ENCODE measurements around the gene MATN1. TPM values are rescaled to one million over a fixed set of nuclear protein-coding genes. Genes with fewer than 3 reads are reported as not detected.
A peak's percentile ranks its signal among the peaks of the same experiment; 100 is the strongest.

Gene MATN1
- polyA plus RNA-seq, 1 donor (not counting 4 experiments of a cell fraction or from before 2014, with no cell fraction given): 0.05 TPM

DNA sequence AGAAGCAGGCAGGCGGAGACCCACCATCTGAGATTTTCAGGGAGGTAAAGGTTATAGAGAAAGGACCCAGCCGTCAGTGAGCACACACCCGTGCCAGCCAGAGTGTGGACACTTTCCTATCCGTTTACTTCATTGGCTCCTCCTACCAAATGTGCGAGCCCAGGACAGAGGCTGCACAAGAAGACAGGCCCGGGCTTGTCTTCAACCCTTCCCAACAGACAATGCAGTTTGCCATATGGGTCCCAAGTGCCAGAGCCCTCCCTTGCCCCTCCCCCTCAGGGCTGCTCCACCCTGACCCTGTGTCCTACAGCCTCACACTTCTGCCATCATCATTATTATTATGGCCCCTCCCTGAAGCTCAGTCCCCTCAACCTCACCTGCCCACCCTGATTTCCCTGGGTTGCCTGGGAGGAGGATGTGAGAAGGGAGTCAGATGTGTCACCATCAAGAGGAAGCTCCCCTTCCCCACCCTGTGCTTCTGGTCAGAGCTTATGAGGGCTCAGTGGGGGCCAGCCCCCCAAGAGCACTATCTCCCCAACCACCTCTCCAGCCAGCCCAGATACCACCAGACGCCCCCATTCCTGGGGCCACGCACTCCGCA is 24.8 kb upstream of the MATN1 start:
- Histone ChIP-seq H3K4me2 (ENCODE audit: control insufficient read depth, extremely low read depth, insufficient read depth, low read depth, low read length) (peak overlapping the region; percentile 47), H3K9me3 (ENCODE audit: control insufficient read depth, low read depth, low read length) (no peaks in the 10 kb centered on the region), H3K4me1 (ENCODE audit: control insufficient read depth, extremely low read depth, insufficient read depth, low read length) (peaks cover 27% of the 10 kb centered on the region), H4K20me1 (ENCODE audit: control insufficient read depth, extremely low read depth, insufficient read depth, low read length) (no peaks in the 10 kb centered on the region), H3K9me1 (ENCODE audit: control insufficient read depth, extremely low read depth, insufficient read depth, low read length) (no peaks in the 10 kb centered on the region), H2AFZ (ENCODE audit: control insufficient read depth, low read length) (peak overlapping the region; percentile 38), H3K4me3 (ENCODE audit: control insufficient read depth in 2 of 3, extremely low read depth in 1 of 3, insufficient read depth in 2 of 3, low read depth in 1 of 3, low read length in 3 of 3) (peak overlapping the region in 1 of 3 experiments; percentile 18), H3K27me3 (ENCODE audit: control insufficient read depth, extremely low read depth, insufficient read depth, low read length) (no peaks in the 10 kb centered on the region), H3K27ac (ENCODE audit: control insufficient read depth, insufficient read depth, low read length) (peak overlapping the region; percentile 37), H3K79me2 (ENCODE audit: control insufficient read depth, insufficient read depth, low read length) (no peaks in the 10 kb centered on the region), H3K9ac (ENCODE audit: control insufficient read depth, extremely low read depth, insufficient read depth, low read length) (no peak overlapping the region), H3K36me3 (ENCODE audit: control insufficient read depth in 2 of 2, extremely low read depth in 1 of 2, insufficient read depth in 2 of 2, low read length in 2 of 2) (no peaks in the 10 kb centered on the region)
- dilution Hi-C loops (cut with MboI; ENCODE audit: extremely low pct_ligation_motif_present, low sequenced_read_pairs): no loop called here
- DNase-seq (ENCODE audit: low read depth, low spot score) (no peak), FAIRE-seq (peak; percentile 86)
- TF ChIP-seq, protein P1, sequence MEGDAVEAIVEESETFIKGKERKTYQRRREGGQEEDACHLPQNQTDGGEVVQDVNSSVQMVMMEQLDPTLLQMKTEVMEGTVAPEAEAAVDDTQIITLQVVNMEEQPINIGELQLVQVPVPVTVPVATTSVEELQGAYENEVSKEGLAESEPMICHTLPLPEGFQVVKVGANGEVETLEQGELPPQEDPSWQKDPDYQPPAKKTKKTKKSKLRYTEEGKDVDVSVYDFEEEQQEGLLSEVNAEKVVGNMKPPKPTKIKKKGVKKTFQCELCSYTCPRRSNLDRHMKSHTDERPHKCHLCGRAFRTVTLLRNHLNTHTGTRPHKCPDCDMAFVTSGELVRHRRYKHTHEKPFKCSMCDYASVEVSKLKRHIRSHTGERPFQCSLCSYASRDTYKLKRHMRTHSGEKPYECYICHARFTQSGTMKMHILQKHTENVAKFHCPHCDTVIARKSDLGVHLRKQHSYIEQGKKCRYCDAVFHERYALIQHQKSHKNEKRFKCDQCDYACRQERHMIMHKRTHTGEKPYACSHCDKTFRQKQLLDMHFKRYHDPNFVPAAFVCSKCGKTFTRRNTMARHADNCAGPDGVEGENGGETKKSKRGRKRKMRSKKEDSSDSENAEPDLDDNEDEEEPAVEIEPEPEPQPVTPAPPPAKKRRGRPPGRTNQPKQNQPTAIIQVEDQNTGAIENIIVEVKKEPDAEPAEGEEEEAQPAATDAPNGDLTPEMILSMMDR (optimal IDR thresholded peaks at IDR 0.05 in 1 of 3, IDR thresholded peaks at IDR 0.05 in 1 of 3, conservative IDR thresholded peaks at IDR 0.05 in 1 of 3; ENCODE audit: extremely low read depth in 1 of 3, insufficient read depth in 2 of 3, low read length in 3 of 3): no peak
- no peak for TF ChIP-seq EZH2 (IDR thresholded peaks at IDR 0.05; ENCODE audit: low read length)

DNA sequence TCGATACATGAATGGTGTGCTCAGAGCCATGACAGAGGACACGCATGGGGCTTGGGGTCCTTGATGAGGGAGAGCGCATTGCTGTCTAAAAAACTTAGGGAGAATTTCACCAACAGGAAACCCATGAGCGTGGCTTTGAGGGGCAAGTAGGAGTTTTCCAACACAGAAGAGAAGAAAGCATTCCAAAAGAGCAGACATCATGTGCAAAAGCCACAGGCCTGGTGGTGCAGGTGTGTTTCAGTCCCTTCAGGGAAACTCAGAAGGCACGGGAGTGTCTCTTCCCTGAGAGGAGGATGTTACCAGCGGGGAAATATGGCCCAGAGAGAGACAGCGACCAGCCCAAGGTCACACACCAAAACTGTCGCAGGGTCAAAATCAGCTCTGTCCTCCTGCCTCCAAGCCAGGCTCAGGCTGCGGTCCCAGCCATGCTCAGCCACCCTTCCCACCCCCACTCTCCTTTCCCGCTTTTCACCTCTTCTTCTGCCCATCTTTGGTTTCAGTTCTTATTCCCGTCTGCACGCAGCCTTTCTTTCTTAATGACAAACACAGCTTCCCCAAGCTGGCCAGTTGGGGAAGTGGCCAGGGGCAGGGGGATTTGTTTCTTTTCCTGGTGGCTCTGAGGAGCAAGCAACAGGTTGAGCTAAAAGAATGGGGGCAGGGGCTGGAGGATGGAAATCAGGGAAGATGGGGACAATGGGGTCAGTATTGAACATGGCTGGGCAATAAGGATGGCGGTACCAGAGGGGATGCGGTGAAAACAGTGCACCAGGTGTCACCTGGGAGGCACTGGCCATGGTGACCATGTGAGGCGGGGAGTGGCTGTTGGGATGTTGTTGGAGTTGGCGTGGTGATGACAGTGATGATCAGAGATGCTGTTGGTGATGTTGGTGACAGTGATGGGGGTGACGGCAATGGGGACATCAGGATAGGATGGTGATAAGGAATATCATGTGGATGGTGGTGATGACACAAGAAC is 23.9 kb upstream of the MATN1 start:
- H4K20me1 ChIP-seq (ENCODE audit: control insufficient read depth, extremely low read depth, insufficient read depth, low read length): no peaks in the 10 kb centered on the region
- dilution Hi-C loops (cut with MboI; ENCODE audit: extremely low pct_ligation_motif_present, low sequenced_read_pairs): no loop called here
- DNase-seq (ENCODE audit: low read depth, low spot score): no peak
- H2AFZ ChIP-seq (ENCODE audit: control insufficient read depth, low read length): no peak overlapping the region
- no peaks in the 10 kb centered on the region for H3K36me3 ChIP-seq (ENCODE audit: control insufficient read depth in 2 of 2, extremely low read depth in 1 of 2, insufficient read depth in 2 of 2, low read length in 2 of 2)
- H3K9ac ChIP-seq (ENCODE audit: control insufficient read depth, extremely low read depth, insufficient read depth, low read length): no peak overlapping the region
- H3K27ac ChIP-seq (ENCODE audit: control insufficient read depth, insufficient read depth, low read length): no peak overlapping the region
- TF ChIP-seq, protein P1 (optimal IDR thresholded peaks at IDR 0.05 in 1 of 3, IDR thresholded peaks at IDR 0.05 in 1 of 3, conservative IDR thresholded peaks at IDR 0.05 in 1 of 3; ENCODE audit: extremely low read depth in 1 of 3, insufficient read depth in 2 of 3, low read length in 3 of 3): no peak
- no peak for TF ChIP-seq EZH2 (IDR thresholded peaks at IDR 0.05; ENCODE audit: low read length)
- FAIRE-seq: peak; percentile 5
- H3K79me2 ChIP-seq (ENCODE audit: control insufficient read depth, insufficient read depth, low read length): no peaks in the 10 kb centered on the region
- peak overlapping the region; percentile 47 for H3K4me2 ChIP-seq (ENCODE audit: control insufficient read depth, extremely low read depth, insufficient read depth, low read depth, low read length)
- no peaks in the 10 kb centered on the region for H3K9me1 ChIP-seq (ENCODE audit: control insufficient read depth, extremely low read depth, insufficient read depth, low read length)
- no peaks in the 10 kb centered on the region for H3K9me3 ChIP-seq (ENCODE audit: control insufficient read depth, low read depth, low read length)
- H3K4me3 ChIP-seq (ENCODE audit: control insufficient read depth in 2 of 3, extremely low read depth in 1 of 3, insufficient read depth in 2 of 3, low read depth in 1 of 3, low read length in 3 of 3): no peak overlapping the region
- peaks cover 29% of the 10 kb centered on the region for H3K4me1 ChIP-seq (ENCODE audit: control insufficient read depth, extremely low read depth, insufficient read depth, low read length)
- H3K27me3 ChIP-seq (ENCODE audit: control insufficient read depth, extremely low read depth, insufficient read depth, low read length): no peaks in the 10 kb centered on the region

Measured in keratinocyte (primary cell).